HepG2 (cell line): Measurements from ENCODE around the gene DMXL1. TPM values are rescaled to one million over a fixed set of nuclear protein-coding genes. Genes with fewer than 3 reads are reported as not detected.

ENCODE experiments used
- ARNTL ChIP-seq: sonication (generic); formaldehyde crosslinking; IDR thresholded peaks from 2 replicates; pipeline ENCODE4 v1.4.0; 2020; ENCODE audit warnings: mild to moderate bottlenecking, missing genetic modification reagents
- FIP1L1 ChIP-seq: fragments of 200-400 bp; formaldehyde crosslinking; IDR thresholded peaks from 2 replicates; pipeline ENCODE4 v1.6.1; 2018; ENCODE audit warnings: low read depth, mild to moderate bottlenecking, low read length, moderate library complexity, borderline replicate concordance; ENCODE audit not compliant: insufficient read depth
- KAT7 ChIP-seq: IDR thresholded peaks from 2 replicates; pipeline ENCODE4 v1.6.1; 2018; ENCODE audit warnings: borderline replicate concordance, missing compliant biosample characterization
- MED1 ChIP-seq: sonication (generic); formaldehyde crosslinking; IDR thresholded peaks from 2 replicates; pipeline ENCODE4 v1.4.0; 2020; ENCODE audit warnings: missing genetic modification reagents
- POLR2AphosphoS2 ChIP-seq: IDR thresholded peaks from 2 replicates; pipeline ENCODE4 v1.6.1; 2011; ENCODE audit warnings: low read depth, low read length, improper control_type of control experiment
- RAD21 ChIP-seq: fragments of 450-650 bp; formaldehyde crosslinking; IDR thresholded peaks from 2 replicates; pipeline ENCODE4 v1.5.0; 2020; ENCODE audit warnings: mild to moderate bottlenecking
- TCF12 ChIP-seq, 2 experiments: fragments of 450-650 bp in 1 of 2; sonication (generic) in 1 of 2; formaldehyde crosslinking in 1 of 2; IDR thresholded peaks; 2 replicates each; pipeline versions ENCODE4 v1.6.1 to v1.8.0; 2017 to 2022; ENCODE audit warnings: antibody characterized with exemption in 1 of 2, mild to moderate bottlenecking in 1 of 2, missing genetic modification reagents in 1 of 2, moderate library complexity in 1 of 2
- ZNF678 ChIP-seq: sonication (generic); formaldehyde crosslinking; IDR thresholded peaks from 2 replicates; pipeline ENCODE4 v1.4.0; 2020; ENCODE audit warnings: mild to moderate bottlenecking, missing genetic modification reagents
- ZNF788 ChIP-seq: sonication (generic); formaldehyde crosslinking; IDR thresholded peaks from 2 replicates; pipeline ENCODE4 v1.5.0; 2020; ENCODE audit warnings: mild to moderate bottlenecking, missing genetic modification reagents, borderline replicate concordance
- ZSCAN25 ChIP-seq: sonication (generic); formaldehyde crosslinking; IDR thresholded peaks from 2 replicates; pipeline ENCODE4 v1.8.0; 2022; ENCODE audit warnings: mild to moderate bottlenecking, missing genetic modification reagents
- polyA plus RNA-seq, 8 experiments: library from polyadenylated mRNA; depleted of rRNA in 3 of 8; stranded (reverse) in 7 of 8; unstranded in 1 of 8; fragments of >200 nt; fragmentation: Illumina TruSeq in 4 of 8; extraction: Trizol in 4 of 8; gene quantifications; 2 replicates each; pipeline versions ENCODE4 v1.2.1 to v1.2.3, GENCODE V29; 2011 to 2016; ENCODE audit warnings: low read depth in 4 of 8, missing spikeins in 1 of 8, mixed read lengths in 1 of 8; ENCODE audit not compliant: insufficient read depth in 1 of 8
- total RNA-seq, 5 experiments: library from RNA; depleted of rRNA; stranded (reverse); fragments of >200 nt; fragmentation: Illumina TruSeq; extraction: Trizol; gene quantifications; 2 replicates each; pipeline ENCODE4 v1.2.3, GENCODE V29; 2016; ENCODE audit warnings: low read depth in 1 of 5
- TF ChIP-seq, protein P1 (sequence below): sonication (generic); formaldehyde crosslinking; IDR thresholded peaks from 2 replicates; pipeline ENCODE4 v1.4.0; 2020; ENCODE audit warnings: missing genetic modification reagents
- TF ChIP-seq, protein P2 (sequence below): sonication (generic); IDR thresholded peaks from 2 replicates; pipeline ENCODE4 v1.6.1; 2016; ENCODE audit warnings: low read depth, borderline replicate concordance
- TF ChIP-seq, protein P3 (sequence below): sonication (generic); formaldehyde crosslinking; IDR thresholded peaks from 2 replicates; pipeline ENCODE4 v1.8.1; 2023; ENCODE audit warnings: missing genetic modification reagents, inconsistent platforms, borderline replicate concordance
- TF ChIP-seq, protein P4 (sequence below): sonication (generic); formaldehyde crosslinking; IDR thresholded peaks from 2 replicates; pipeline ENCODE4 v1.4.0; 2020; ENCODE audit warnings: missing genetic modification reagents; ENCODE audit errors: not compliant biosample characterization
- TF ChIP-seq, protein P5 (sequence below): sonication (generic); formaldehyde crosslinking; IDR thresholded peaks from 2 replicates; pipeline ENCODE4 v1.5.1; 2020; ENCODE audit warnings: mild to moderate bottlenecking, missing genetic modification reagents, borderline replicate concordance

Gene DMXL1
- total and polyA plus RNA-seq, 2 of the 13 experiments (the other 11 are each of a cell fraction or from before 2014, with no cell fraction given): 6.9 to 18.6 TPM

DNA sequence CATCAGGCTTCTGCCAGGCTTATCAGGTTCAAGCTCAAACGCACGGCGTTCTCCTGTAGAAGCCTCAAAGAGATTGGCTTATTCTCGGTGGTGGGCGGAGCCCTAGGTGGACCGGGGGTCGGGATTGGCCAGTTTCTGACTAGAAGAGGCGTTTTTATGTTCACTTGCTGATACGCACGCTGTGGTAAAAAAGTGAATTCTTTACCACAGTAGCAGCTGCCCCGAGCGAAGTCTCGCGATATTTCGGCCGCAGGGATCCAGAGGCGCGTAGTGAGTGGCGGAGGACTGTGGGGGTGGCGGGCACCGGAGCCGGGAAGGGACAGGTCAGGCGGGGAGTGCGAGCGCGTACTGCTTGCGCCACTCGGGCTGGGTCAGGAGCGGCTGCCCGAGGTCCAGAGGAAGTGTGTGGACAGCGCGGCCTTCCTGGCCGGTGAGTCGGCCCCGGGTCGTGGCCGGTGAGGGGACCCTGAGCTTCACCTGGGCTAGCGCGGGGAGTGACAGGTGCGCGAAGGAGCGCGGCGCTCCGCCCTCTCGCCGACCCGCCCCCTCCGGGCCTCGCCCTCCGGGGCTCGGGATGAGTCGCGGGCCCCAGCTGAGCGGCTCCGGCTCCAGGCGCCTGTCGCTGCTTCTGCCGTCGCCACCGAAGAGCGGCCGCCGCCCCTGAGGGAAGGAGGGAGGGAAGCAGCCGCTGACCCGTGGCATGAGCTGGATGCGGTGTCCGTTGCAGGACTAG lies at the start of gene DMXL1 (continued):
- TF ChIP-seq, protein P1, sequence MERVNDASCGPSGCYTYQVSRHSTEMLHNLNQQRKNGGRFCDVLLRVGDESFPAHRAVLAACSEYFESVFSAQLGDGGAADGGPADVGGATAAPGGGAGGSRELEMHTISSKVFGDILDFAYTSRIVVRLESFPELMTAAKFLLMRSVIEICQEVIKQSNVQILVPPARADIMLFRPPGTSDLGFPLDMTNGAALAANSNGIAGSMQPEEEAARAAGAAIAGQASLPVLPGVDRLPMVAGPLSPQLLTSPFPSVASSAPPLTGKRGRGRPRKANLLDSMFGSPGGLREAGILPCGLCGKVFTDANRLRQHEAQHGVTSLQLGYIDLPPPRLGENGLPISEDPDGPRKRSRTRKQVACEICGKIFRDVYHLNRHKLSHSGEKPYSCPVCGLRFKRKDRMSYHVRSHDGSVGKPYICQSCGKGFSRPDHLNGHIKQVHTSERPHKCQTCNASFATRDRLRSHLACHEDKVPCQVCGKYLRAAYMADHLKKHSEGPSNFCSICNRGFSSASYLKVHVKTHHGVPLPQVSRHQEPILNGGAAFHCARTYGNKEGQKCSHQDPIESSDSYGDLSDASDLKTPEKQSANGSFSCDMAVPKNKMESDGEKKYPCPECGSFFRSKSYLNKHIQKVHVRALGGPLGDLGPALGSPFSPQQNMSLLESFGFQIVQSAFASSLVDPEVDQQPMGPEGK (CRISPR knock-in tag): 0 out of 2 replicates have a peak, but pooled peaks have one; percentile 30
- TF ChIP-seq, protein P2, sequence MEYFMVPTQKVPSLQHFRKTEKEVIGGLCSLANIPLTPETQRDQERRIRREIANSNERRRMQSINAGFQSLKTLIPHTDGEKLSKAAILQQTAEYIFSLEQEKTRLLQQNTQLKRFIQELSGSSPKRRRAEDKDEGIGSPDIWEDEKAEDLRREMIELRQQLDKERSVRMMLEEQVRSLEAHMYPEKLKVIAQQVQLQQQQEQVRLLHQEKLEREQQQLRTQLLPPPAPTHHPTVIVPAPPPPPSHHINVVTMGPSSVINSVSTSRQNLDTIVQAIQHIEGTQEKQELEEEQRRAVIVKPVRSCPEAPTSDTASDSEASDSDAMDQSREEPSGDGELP: peak; percentile 85; the same call in 1 of the 2 replicates
- TF ChIP-seq TCF12 (IDR thresholded peaks at IDR 0.05) (no peak), TCF12 (CRISPR knock-in tag; IDR thresholded peaks at IDR 0.05) (0 out of 2 replicates have a peak, but pooled peaks have one; percentile 76), RAD21 (CRISPR knock-in tag) (peak; percentile 53; the same call in 1 of the 2 replicates), FIP1L1 (no peak), ARNTL (CRISPR knock-in tag) (peak; percentile 64; the same call in 1 of the 2 replicates), ZNF788 (no peak), KAT7 (CRISPR knock-in tag) (peak; percentile 96; the same call in 1 of the 2 replicates), ZSCAN25 (CRISPR knock-in tag) (peak; percentile 27; the same call in 1 of the 2 replicates), POLR2AphosphoS2 (no peak), MED1 (CRISPR knock-in tag) (peak; percentile 59; the same call in 1 of the 2 replicates), ZNF678 (no peak)
- TF ChIP-seq, protein P3, sequence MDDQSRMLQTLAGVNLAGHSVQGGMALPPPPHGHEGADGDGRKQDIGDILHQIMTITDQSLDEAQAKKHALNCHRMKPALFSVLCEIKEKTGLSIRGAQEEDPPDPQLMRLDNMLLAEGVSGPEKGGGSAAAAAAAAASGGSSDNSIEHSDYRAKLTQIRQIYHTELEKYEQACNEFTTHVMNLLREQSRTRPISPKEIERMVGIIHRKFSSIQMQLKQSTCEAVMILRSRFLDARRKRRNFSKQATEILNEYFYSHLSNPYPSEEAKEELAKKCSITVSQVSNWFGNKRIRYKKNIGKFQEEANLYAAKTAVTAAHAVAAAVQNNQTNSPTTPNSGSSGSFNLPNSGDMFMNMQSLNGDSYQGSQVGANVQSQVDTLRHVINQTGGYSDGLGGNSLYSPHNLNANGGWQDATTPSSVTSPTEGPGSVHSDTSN (CRISPR knock-in tag): no peak
- TF ChIP-seq, protein P4, sequence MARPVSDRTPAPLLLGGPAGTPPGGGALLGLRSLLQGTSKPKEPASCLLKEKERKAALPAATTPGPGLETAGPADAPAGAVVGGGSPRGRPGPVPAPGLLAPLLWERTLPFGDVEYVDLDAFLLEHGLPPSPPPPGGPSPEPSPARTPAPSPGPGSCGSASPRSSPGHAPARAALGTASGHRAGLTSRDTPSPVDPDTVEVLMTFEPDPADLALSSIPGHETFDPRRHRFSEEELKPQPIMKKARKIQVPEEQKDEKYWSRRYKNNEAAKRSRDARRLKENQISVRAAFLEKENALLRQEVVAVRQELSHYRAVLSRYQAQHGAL (CRISPR knock-in tag): no peak
- TF ChIP-seq, protein P5, sequence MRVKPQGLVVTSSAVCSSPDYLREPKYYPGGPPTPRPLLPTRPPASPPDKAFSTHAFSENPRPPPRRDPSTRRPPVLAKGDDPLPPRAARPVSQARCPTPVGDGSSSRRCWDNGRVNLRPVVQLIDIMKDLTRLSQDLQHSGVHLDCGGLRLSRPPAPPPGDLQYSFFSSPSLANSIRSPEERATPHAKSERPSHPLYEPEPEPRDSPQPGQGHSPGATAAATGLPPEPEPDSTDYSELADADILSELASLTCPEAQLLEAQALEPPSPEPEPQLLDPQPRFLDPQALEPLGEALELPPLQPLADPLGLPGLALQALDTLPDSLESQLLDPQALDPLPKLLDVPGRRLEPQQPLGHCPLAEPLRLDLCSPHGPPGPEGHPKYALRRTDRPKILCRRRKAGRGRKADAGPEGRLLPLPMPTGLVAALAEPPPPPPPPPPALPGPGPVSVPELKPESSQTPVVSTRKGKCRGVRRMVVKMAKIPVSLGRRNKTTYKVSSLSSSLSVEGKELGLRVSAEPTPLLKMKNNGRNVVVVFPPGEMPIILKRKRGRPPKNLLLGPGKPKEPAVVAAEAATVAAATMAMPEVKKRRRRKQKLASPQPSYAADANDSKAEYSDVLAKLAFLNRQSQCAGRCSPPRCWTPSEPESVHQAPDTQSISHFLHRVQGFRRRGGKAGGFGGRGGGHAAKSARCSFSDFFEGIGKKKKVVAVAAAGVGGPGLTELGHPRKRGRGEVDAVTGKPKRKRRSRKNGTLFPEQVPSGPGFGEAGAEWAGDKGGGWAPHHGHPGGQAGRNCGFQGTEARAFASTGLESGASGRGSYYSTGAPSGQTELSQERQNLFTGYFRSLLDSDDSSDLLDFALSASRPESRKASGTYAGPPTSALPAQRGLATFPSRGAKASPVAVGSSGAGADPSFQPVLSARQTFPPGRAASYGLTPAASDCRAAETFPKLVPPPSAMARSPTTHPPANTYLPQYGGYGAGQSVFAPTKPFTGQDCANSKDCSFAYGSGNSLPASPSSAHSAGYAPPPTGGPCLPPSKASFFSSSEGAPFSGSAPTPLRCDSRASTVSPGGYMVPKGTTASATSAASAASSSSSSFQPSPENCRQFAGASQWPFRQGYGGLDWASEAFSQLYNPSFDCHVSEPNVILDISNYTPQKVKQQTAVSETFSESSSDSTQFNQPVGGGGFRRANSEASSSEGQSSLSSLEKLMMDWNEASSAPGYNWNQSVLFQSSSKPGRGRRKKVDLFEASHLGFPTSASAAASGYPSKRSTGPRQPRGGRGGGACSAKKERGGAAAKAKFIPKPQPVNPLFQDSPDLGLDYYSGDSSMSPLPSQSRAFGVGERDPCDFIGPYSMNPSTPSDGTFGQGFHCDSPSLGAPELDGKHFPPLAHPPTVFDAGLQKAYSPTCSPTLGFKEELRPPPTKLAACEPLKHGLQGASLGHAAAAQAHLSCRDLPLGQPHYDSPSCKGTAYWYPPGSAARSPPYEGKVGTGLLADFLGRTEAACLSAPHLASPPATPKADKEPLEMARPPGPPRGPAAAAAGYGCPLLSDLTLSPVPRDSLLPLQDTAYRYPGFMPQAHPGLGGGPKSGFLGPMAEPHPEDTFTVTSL (CRISPR knock-in tag): no peak
